ENCODE results near the gene RUBCNL. TPM values are rescaled to one million over a fixed set of nuclear protein-coding genes. Genes with fewer than 3 reads are reported as not detected.
A peak's percentile ranks its signal among the peaks of the same experiment; 100 is the strongest.
"Not testable (repeated sequence)": the region's sequence is repeated elsewhere in the genome, so short reads cannot be mapped to it uniquely, and the experiment has no call there.

Gene RUBCNL
- total and polyA plus RNA-seq, 2 experiments from 2014 or later, result 0.44 to 1.0 TPM

DNA sequence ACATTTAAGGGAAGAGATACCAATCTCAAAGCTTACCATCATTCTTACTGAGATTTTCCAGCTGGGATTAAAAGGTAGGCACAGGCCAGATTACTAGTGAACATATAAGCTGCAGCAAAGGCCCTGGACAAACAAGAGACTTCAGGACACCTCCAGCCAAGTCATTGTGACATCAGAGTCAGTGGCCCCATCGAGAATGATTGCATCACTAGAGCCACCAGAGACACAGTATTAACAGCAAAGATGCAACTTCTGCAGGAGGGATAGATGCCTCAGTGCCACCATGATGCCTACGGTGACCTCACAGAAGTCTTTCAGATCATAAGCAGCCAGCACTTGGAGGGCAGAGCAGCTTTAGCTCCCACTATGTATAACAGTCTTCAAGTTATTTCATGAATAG is 8.6 kb downstream of the RUBCNL start:
- Histone ChIP-seq H3K4me2 (no peak overlapping the region), H3K9me2 (replicated peaks; ENCODE audit: insufficient read depth) (no peaks in the 10 kb centered on the region), H3K27me3 (peaks cover 6% of the 10 kb centered on the region), H3K4me3 (no peak overlapping the region), H3K27ac (no peak overlapping the region), H3K36me3 (replicated peaks; ENCODE audit: insufficient read depth, low read depth) (no peaks in the 10 kb centered on the region), H2AFZ (no peak overlapping the region), H4K20me1 (ENCODE audit: insufficient read depth, poor library complexity, severe bottlenecking) (no peaks in the 10 kb centered on the region), H3K9me3 (ENCODE audit: low read depth) (no peaks in the 10 kb centered on the region), H3K79me2 (no peaks in the 10 kb centered on the region), H3K4me1 (ENCODE audit: insufficient read depth) (no peaks in the 10 kb centered on the region)
- TF ChIP-seq EZH2phosphoT487 (IDR thresholded peaks at IDR 0.05; ENCODE audit: low read depth, severe bottlenecking, unreplicated experiment) (no peak), EZH2 (IDR thresholded peaks at IDR 0.05; ENCODE audit: borderline replicate concordance) (no peak)
- 91% methylated on average over 2 of the region's 2 CpGs for WGBS (ENCODE audit: low lambda C conversion rate, missing lambda C conversion rate)
- no peak for DNase-seq (ENCODE audit: low spot score)

- no peak overlapping the region for H3K27ac ChIP-seq
- no peaks in the 10 kb centered on the region for H3K36me3 ChIP-seq (replicated peaks; ENCODE audit: insufficient read depth, low read depth)
- H4K20me1 ChIP-seq (ENCODE audit: insufficient read depth, poor library complexity, severe bottlenecking), result no peaks in the 10 kb centered on the region
- no peak overlapping the region for H3K4me2 ChIP-seq
- TF ChIP-seq EZH2 (IDR thresholded peaks at IDR 0.05; ENCODE audit: borderline replicate concordance), result no peak
- TF ChIP-seq, protein P1, sequence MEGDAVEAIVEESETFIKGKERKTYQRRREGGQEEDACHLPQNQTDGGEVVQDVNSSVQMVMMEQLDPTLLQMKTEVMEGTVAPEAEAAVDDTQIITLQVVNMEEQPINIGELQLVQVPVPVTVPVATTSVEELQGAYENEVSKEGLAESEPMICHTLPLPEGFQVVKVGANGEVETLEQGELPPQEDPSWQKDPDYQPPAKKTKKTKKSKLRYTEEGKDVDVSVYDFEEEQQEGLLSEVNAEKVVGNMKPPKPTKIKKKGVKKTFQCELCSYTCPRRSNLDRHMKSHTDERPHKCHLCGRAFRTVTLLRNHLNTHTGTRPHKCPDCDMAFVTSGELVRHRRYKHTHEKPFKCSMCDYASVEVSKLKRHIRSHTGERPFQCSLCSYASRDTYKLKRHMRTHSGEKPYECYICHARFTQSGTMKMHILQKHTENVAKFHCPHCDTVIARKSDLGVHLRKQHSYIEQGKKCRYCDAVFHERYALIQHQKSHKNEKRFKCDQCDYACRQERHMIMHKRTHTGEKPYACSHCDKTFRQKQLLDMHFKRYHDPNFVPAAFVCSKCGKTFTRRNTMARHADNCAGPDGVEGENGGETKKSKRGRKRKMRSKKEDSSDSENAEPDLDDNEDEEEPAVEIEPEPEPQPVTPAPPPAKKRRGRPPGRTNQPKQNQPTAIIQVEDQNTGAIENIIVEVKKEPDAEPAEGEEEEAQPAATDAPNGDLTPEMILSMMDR (IDR thresholded peaks at IDR 0.05; ENCODE audit: poor library complexity), result no peak
- TF ChIP-seq EZH2phosphoT487 (IDR thresholded peaks at IDR 0.05; ENCODE audit: low read depth, severe bottlenecking, unreplicated experiment), result no peak
- no peaks in the 10 kb centered on the region for H3K9me2 ChIP-seq (replicated peaks; ENCODE audit: insufficient read depth)
- no peak overlapping the region for H3K4me3 ChIP-seq
- H3K4me1 ChIP-seq (ENCODE audit: insufficient read depth), result peaks cover 5% of the 10 kb centered on the region
- no peak overlapping the region for H2AFZ ChIP-seq
- DNase-seq (ENCODE audit: low spot score), result no peak
- 91% methylated on average over 4 of the region's 4 CpGs for WGBS (ENCODE audit: low lambda C conversion rate, missing lambda C conversion rate)
- H3K79me2 ChIP-seq, result no peaks in the 10 kb centered on the region
- no peaks in the 10 kb centered on the region for H3K9me3 ChIP-seq (ENCODE audit: low read depth)
- peaks cover 3% of the 10 kb centered on the region for H3K27me3 ChIP-seq
Measured at GRCh38 chr13:46377554-46377953, 9.5 kb downstream of the RUBCNL start.

- Histone ChIP-seq H3K9me3 (ENCODE audit: low read depth) (no peaks in the 10 kb centered on the region), H3K36me3 (replicated peaks; ENCODE audit: insufficient read depth, low read depth) (no peaks in the 10 kb centered on the region), H3K4me3 (no peak overlapping the region), H3K4me2 (no peak overlapping the region), H2AFZ (no peak overlapping the region), H3K79me2 (no peaks in the 10 kb centered on the region), H3K27me3 (no peaks in the 10 kb centered on the region), H4K20me1 (ENCODE audit: insufficient read depth, poor library complexity, severe bottlenecking) (no peaks in the 10 kb centered on the region), H3K9me2 (replicated peaks; ENCODE audit: insufficient read depth) (no peaks in the 10 kb centered on the region), H3K27ac (peak overlapping the region; percentile 57), H3K4me1 (ENCODE audit: insufficient read depth) (peaks cover 12% of the 10 kb centered on the region)
- DNase-seq (ENCODE audit: low spot score), result no peak
- TF ChIP-seq EZH2phosphoT487 (IDR thresholded peaks at IDR 0.05; ENCODE audit: low read depth, severe bottlenecking, unreplicated experiment), result no peak
- TF ChIP-seq EZH2 (IDR thresholded peaks at IDR 0.05; ENCODE audit: borderline replicate concordance), result no peak
- TF ChIP-seq, protein P1 (IDR thresholded peaks at IDR 0.05; ENCODE audit: poor library complexity), result no peak
- 87% methylated on average over 2 of the region's 2 CpGs for WGBS (ENCODE audit: low lambda C conversion rate, missing lambda C conversion rate)
Measured at GRCh38 chr13:46374710-46375109, 12.3 kb downstream of the RUBCNL start.

DNA sequence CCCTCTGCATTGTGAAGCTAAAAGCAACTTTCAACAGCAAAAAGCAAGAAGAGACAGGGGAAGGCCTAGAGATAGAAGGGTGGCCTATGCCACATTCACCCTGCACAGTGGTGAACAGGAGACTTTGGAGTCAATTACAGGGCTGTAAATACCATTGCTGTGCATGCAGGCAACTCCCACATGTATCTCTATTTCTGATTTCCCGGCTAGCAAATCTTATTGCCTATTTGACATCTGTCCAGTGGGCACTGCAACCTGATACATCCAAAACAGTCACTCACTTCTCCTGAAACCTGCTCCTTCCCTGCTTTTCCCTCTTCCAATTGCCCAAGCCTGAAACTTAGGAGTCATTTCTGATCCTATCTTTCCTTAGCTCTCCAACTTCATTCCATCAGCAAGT is 13.4 kb downstream of the RUBCNL start:
- H3K27me3 ChIP-seq, result no peaks in the 10 kb centered on the region
- H3K4me2 ChIP-seq, result no peak overlapping the region
- H3K36me3 ChIP-seq (replicated peaks; ENCODE audit: insufficient read depth, low read depth), result no peaks in the 10 kb centered on the region
- no peaks in the 10 kb centered on the region for H3K79me2 ChIP-seq
- no peaks in the 10 kb centered on the region for H3K9me2 ChIP-seq (replicated peaks; ENCODE audit: insufficient read depth)
- H3K27ac ChIP-seq, result peak overlapping the region; percentile 69
- 47% methylated on average over 1 of the region's 1 CpG for WGBS (ENCODE audit: low lambda C conversion rate, missing lambda C conversion rate)
- peak; percentile 42 for DNase-seq (ENCODE audit: low spot score)
- no peak for TF ChIP-seq EZH2phosphoT487 (IDR thresholded peaks at IDR 0.05; ENCODE audit: low read depth, severe bottlenecking, unreplicated experiment)
- no peak for TF ChIP-seq EZH2 (IDR thresholded peaks at IDR 0.05; ENCODE audit: borderline replicate concordance)
- TF ChIP-seq, protein P1 (IDR thresholded peaks at IDR 0.05; ENCODE audit: poor library complexity), result no peak
- no peaks in the 10 kb centered on the region for H3K9me3 ChIP-seq (ENCODE audit: low read depth)
- H4K20me1 ChIP-seq (ENCODE audit: insufficient read depth, poor library complexity, severe bottlenecking), result no peaks in the 10 kb centered on the region
- H2AFZ ChIP-seq, result no peak overlapping the region
- H3K4me3 ChIP-seq, result no peak overlapping the region
- H3K4me1 ChIP-seq (ENCODE audit: insufficient read depth), result peaks cover 15% of the 10 kb centered on the region

GRCh38 chr13:46372938-46373337 is 14.1 kb downstream of the RUBCNL start:
- Histone ChIP-seq H3K4me1 (ENCODE audit: insufficient read depth) (peaks cover 15% of the 10 kb centered on the region), H3K27ac (peak overlapping the region; percentile 69)
- not testable (repeated sequence) for H3K9me2 ChIP-seq (replicated peaks; ENCODE audit: insufficient read depth); H3K4me3 ChIP-seq; H3K27me3 ChIP-seq; H3K79me2 ChIP-seq; H3K4me2 ChIP-seq; DNase-seq (ENCODE audit: low spot score); H3K9me3 ChIP-seq (ENCODE audit: low read depth); H3K36me3 ChIP-seq (replicated peaks; ENCODE audit: insufficient read depth, low read depth); H2AFZ ChIP-seq; H4K20me1 ChIP-seq (ENCODE audit: insufficient read depth, poor library complexity, severe bottlenecking)
- WGBS (ENCODE audit: low lambda C conversion rate, missing lambda C conversion rate), result 99% methylated on average over 8 of the region's 8 CpGs
